ENCODE measurements around the gene P3H3.

DNA sequence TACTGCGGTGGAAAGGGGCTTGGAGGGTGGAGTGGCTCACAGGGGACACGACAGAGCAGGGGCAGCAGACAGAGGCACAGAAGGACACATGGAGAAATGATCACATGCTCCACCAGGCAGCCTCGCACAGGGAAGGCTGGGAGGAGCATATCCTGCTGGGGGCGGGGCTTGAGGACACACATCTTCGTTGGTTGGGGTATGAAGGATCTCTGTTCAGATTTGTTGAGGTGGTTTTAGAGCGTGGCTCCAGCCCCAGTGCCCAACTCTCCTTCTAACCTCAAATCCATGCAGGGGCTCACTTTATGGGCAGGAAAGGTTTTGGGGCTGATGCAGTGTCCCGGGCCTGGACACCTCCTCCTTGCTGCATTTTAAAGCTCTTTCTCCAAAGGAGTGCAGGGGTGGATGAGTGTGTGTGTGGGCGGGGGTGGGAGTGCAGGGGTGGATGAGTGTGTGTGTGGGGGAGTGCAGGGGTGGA, 733 bp upstream of the P3H3 start:
- TF ChIP-seq, protein P1, sequence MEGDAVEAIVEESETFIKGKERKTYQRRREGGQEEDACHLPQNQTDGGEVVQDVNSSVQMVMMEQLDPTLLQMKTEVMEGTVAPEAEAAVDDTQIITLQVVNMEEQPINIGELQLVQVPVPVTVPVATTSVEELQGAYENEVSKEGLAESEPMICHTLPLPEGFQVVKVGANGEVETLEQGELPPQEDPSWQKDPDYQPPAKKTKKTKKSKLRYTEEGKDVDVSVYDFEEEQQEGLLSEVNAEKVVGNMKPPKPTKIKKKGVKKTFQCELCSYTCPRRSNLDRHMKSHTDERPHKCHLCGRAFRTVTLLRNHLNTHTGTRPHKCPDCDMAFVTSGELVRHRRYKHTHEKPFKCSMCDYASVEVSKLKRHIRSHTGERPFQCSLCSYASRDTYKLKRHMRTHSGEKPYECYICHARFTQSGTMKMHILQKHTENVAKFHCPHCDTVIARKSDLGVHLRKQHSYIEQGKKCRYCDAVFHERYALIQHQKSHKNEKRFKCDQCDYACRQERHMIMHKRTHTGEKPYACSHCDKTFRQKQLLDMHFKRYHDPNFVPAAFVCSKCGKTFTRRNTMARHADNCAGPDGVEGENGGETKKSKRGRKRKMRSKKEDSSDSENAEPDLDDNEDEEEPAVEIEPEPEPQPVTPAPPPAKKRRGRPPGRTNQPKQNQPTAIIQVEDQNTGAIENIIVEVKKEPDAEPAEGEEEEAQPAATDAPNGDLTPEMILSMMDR (IDR thresholded peaks at IDR 0.05), result no peak
- TF ChIP-seq POLR2AphosphoS5 (IDR thresholded peaks at IDR 0.05) (no peak), POLR2A (IDR thresholded peaks at IDR 0.05) (no peak), EP300 (IDR thresholded peaks at IDR 0.05) (no peak)
